ENCODE measurements around the gene RALGAPA2.

DNA sequence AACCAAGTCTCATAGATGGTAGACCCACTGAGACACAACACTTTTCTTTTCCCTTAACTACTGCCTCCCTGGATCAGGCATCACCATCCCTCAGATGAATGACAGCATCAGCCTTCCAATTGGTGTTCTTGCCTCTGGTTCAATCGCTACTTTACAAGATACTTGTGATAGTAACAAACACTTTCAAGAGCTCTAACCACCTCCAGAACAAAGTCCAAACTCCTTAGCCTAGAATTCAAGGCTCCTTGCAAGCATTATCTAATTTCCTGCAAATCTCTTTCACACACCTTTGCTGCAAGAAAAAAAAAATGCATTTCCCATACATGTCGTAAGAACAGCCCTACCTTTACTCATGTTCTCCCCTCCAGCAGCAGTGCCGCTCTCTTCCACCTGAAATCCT is 33.1 kb downstream of the RALGAPA2 start:
- TF ChIP-seq FOXM1 (IDR thresholded peaks at IDR 0.05; ENCODE audit: borderline replicate concordance) (no peak), HDGF (IDR thresholded peaks at IDR 0.05; ENCODE audit: borderline replicate concordance) (no peak), TARDBP (IDR thresholded peaks at IDR 0.05) (no peak), ZNF384 (IDR thresholded peaks at IDR 0.05) (no peak), SUZ12 (IDR thresholded peaks at IDR 0.05) (no peak), SP1 (IDR thresholded peaks at IDR 0.05) (no peak), FOXK2 (IDR thresholded peaks at IDR 0.05) (no peak), NFRKB (IDR thresholded peaks at IDR 0.05) (no peak), ELF4 (IDR thresholded peaks at IDR 0.05) (no peak)
- TF ChIP-seq, protein P1, sequence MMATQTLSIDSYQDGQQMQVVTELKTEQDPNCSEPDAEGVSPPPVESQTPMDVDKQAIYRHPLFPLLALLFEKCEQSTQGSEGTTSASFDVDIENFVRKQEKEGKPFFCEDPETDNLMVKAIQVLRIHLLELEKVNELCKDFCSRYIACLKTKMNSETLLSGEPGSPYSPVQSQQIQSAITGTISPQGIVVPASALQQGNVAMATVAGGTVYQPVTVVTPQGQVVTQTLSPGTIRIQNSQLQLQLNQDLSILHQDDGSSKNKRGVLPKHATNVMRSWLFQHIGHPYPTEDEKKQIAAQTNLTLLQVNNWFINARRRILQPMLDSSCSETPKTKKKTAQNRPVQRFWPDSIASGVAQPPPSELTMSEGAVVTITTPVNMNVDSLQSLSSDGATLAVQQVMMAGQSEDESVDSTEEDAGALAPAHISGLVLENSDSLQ (IDR thresholded peaks at IDR 0.05), result no peak
